Retinal pigment epithelial cell (primary cell): ENCODE results near the gene TRIM67.
A peak's percentile ranks its signal among the peaks of the same experiment; 100 is the strongest.

Source experiments
- DNase-seq: peaks from one replicate; pipeline ENCODE4 v3.0.0-alpha.2; 2010; ENCODE audit warnings: low read depth
- H3K4me3 ChIP-seq: 2 replicates; pipeline ENCODE4 v1.5.1; 2011; ENCODE audit warnings: mild to moderate bottlenecking, low read length, control low read depth, moderate library complexity
- CTCF ChIP-seq: conservative IDR thresholded peaks from 2 replicates; pipeline ENCODE4 v1.5.1; 2011; ENCODE audit warnings: low read depth, low read length, control low read depth, inconsistent platforms

The TRIM67 gene

DNA sequence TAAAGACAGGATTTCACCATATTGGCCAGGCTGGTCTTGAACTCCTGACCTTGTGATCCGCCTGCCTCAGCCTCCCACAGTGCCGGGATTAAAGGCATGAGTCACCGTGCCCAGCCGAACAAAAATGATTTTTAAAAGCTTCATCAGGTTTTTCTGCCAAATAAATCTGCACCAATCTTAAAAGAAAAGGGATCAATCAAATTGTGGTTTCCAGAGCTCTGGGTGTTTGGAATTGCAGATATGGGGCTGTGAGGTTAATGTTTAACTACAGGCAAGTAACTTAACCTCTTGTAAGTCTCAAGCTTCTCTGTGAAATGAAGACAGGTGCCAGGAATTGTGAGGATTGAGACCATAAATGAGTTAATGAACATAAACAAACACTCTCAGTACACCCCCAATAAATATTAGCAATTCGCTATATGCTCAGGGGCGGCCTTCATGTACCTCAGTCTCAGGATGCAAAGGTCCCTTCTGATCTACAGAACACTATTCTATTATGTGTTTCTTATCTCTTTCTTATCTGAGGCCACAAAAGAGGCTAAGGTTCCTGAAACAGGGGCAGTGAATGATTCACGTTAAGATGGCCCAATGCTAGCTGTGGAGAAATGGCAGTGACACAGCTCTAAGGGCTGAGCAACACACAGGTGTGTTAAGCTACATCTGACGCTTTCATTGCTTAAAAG is 72.0 kb downstream of the TRIM67 start:
- TF ChIP-seq CTCF, result no peak
- no peak overlapping the region for H3K4me3 ChIP-seq
- DNase-seq, result no peak

GRCh38 chr1:231234506-231234905 is 72.6 kb downstream of the TRIM67 start:
- no peak overlapping the region for H3K4me3 ChIP-seq
- no peak for TF ChIP-seq CTCF
- no peak for DNase-seq

DNA sequence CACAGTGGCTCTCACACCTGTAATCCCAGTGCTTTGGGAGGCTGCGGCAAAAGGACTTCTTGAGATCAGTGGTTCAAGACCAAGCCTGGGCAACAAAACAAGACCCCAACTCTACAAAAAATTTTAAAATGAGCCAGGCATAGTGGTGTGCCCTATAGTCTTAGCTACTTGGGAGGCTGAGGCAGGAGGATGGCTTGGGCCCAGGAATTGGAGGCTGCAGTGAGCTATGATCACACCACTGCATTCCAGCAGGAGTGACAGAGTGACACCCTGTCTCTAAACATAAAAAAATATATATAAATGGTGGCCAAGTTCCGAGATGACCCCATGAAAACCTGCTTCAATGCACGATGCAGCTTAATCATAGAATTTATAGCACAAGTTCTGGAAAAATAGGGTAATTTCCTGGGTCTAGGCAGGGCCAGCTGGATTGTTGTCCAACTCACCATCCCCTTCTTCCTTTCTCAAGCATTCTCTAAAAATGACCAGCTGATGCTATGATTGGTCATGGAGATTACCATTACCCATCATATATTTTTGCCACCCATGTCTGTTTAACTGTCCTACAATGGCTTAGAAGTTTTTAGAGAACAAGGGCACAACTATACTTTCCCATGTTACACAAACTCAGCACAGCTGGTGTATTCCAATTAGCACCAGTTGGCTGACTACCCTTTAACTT is 73.8 kb downstream of the TRIM67 start:
- no peak overlapping the region for H3K4me3 ChIP-seq
- DNase-seq, result no peak
- no peak for TF ChIP-seq CTCF

DNA sequence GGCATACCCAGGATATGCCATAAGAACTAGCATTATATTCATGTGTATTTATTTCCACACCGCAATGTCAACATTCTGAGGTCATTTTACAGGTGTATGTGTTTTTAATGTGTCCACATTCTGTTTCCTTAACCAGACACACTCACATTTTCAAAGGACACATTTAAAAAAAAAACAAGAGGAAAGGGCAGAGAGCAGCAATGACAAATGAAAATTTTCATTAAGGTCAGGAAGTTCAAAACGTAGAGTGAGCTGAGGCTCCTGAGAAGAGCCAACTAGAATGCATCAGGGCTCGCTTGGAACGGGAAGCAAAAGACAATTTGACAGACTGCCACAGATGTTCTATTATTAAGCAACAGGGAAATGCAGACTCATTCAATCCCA is 74.3 kb downstream of the TRIM67 start:
- TF ChIP-seq CTCF, result no peak
- no peak for DNase-seq
- no peak overlapping the region for H3K4me3 ChIP-seq

DNA sequence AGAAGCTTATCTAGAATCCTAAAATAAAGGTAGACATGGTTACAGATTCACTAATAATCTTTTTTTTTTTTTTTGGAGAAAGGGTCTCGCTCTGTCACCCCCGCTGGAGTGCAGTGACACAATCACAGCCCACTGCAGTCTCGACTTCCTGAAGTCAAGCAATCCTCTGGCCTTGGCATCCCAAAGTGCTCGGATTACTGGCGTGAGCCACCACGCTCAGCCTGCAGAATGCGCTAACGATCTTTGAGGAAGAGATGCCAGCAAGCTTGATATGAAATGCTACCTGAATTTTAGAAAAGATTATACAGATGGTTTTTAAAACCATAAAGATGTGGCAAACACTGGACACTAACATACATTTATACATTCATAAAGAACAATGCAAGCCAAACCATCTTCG is 75.1 kb downstream of the TRIM67 start:
- H3K4me3 ChIP-seq, result no peak overlapping the region
- DNase-seq, result no peak
- no peak for TF ChIP-seq CTCF

DNA sequence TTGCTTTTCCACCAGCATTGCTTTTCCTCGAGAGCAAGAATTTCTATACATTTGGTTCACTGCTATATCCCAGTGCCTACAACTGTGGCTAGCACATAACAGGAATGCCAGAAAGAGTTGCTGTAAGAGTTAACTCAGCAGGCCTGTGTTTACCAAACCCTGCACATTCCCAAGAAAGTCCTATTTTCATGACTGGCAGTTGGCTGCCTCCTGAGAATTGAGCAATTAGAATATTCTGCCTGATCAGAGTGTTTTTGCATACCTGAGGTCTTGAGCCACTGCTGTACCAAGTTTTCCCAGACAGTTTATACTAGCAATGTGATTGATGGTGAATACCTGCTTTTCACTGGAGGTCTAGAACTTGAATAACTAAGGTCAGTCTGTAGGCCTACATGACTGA is 76.4 kb downstream of the TRIM67 start:
- no peak for TF ChIP-seq CTCF
- DNase-seq, result no peak
- no peak overlapping the region for H3K4me3 ChIP-seq

- no peak for DNase-seq
- no peak for TF ChIP-seq CTCF
These were observed 78.6 kb downstream of the TRIM67 start for GRCh38 chr1:231240531-231240882.

More at GRCh38 chr1:231240531-231240882, 78.6 kb downstream of the TRIM67 start:
- peak overlapping the region; percentile 97 for H3K4me3 ChIP-seq
